Fibroblast of lung (primary cell): ENCODE data around the gene ZSWIM6.

Experiments used
- CTCF ChIP-seq, 2 donors: IDR thresholded peaks in 1 of 2; conservative IDR thresholded peaks in 1 of 2; 1 replicate in 1 of 2; 2 replicates in 1 of 2; pipeline ENCODE4 v1.5.1; 2011 to 2012; ENCODE audit warnings: low read length in 2 of 2, control low read depth in 1 of 2, inconsistent platforms in 1 of 2, low read depth in 1 of 2, mild to moderate bottlenecking in 1 of 2
- EZH2 ChIP-seq: IDR thresholded peaks from 2 replicates; pipeline ENCODE4 v1.5.1; 2012; ENCODE audit warnings: low read length, control low read depth, mild to moderate bottlenecking; ENCODE audit errors: missing control alignments

- TF ChIP-seq EZH2: no peak
- TF ChIP-seq CTCF (conservative IDR thresholded peaks at IDR 0.05 in 1 of 2, IDR thresholded peaks at IDR 0.05 in 1 of 2; ENCODE audit: low read depth in 1 of 2, low read length in 2 of 2): no peak
Observed at GRCh38 chr5:61569353-61569752, 237.3 kb downstream of the ZSWIM6 start.
